ENCODE results near the gene CHCHD6.

The CHCHD6 gene

GRCh38 chr3:126992776-126993175, 288.7 kb downstream of the CHCHD6 start:
- TF ChIP-seq FOXP2 (optimal IDR thresholded peaks at IDR 0.05; ENCODE audit: borderline replicate concordance, extremely low read depth, extremely low read length, insufficient read depth) (no peak), POLR2AphosphoS5 (IDR thresholded peaks at IDR 0.05; ENCODE audit: low read depth, low read length) (no peak), REST (IDR thresholded peaks at IDR 0.05; ENCODE audit: insufficient read depth in 1 of 2, low read depth in 2 of 2, low read length in 2 of 2) (no peak), SIN3A (IDR thresholded peaks at IDR 0.05; ENCODE audit: borderline replicate concordance, insufficient read depth, low read length) (no peak), TAF1 (IDR thresholded peaks at IDR 0.05; ENCODE audit: borderline replicate concordance, insufficient read depth, low read length) (no peak)

GRCh38 chr3:126993436-126993835, 289.4 kb downstream of the CHCHD6 start:
- TF ChIP-seq POLR2AphosphoS5 (IDR thresholded peaks at IDR 0.05; ENCODE audit: low read depth, low read length) (no peak), TAF1 (IDR thresholded peaks at IDR 0.05; ENCODE audit: borderline replicate concordance, insufficient read depth, low read length) (no peak), REST (IDR thresholded peaks at IDR 0.05; ENCODE audit: insufficient read depth in 1 of 2, low read depth in 2 of 2, low read length in 2 of 2) (no peak), SIN3A (IDR thresholded peaks at IDR 0.05; ENCODE audit: borderline replicate concordance, insufficient read depth, low read length) (no peak)

GRCh38 chr3:126994661-126995245, 290.7 kb downstream of the CHCHD6 start:
- TF ChIP-seq TAF1 (IDR thresholded peaks at IDR 0.05; ENCODE audit: borderline replicate concordance, insufficient read depth, low read length) (no peak), SIN3A (IDR thresholded peaks at IDR 0.05; ENCODE audit: borderline replicate concordance, insufficient read depth, low read length) (no peak), POLR2AphosphoS5 (IDR thresholded peaks at IDR 0.05; ENCODE audit: low read depth, low read length) (no peak)

GRCh38 chr3:126995254-126995780, 291.3 kb downstream of the CHCHD6 start:
- no peak for TF ChIP-seq SIN3A (IDR thresholded peaks at IDR 0.05; ENCODE audit: borderline replicate concordance, insufficient read depth, low read length)
- no peak for TF ChIP-seq POLR2AphosphoS5 (IDR thresholded peaks at IDR 0.05; ENCODE audit: low read depth, low read length)
- no peak for TF ChIP-seq FOXP2 (optimal IDR thresholded peaks at IDR 0.05; ENCODE audit: borderline replicate concordance, extremely low read depth, extremely low read length, insufficient read depth)
- TF ChIP-seq REST (IDR thresholded peaks at IDR 0.05; ENCODE audit: insufficient read depth in 1 of 2, low read depth in 2 of 2, low read length in 2 of 2): no peak
- TF ChIP-seq TAF1 (IDR thresholded peaks at IDR 0.05; ENCODE audit: borderline replicate concordance, insufficient read depth, low read length): no peak

GRCh38 chr3:126995926-126996512, 292.0 kb downstream of the CHCHD6 start:
- TF ChIP-seq REST (IDR thresholded peaks at IDR 0.05; ENCODE audit: insufficient read depth in 1 of 2, low read depth in 2 of 2, low read length in 2 of 2) (no peak), FOXP2 (optimal IDR thresholded peaks at IDR 0.05; ENCODE audit: borderline replicate concordance, extremely low read depth, extremely low read length, insufficient read depth) (no peak), POLR2AphosphoS5 (IDR thresholded peaks at IDR 0.05; ENCODE audit: low read depth, low read length) (no peak), TAF1 (IDR thresholded peaks at IDR 0.05; ENCODE audit: borderline replicate concordance, insufficient read depth, low read length) (no peak)
